Aorta (tissue), 5 donors: Measurements from ENCODE around the gene AKAP6. TPM values are rescaled to one million over a fixed set of nuclear protein-coding genes. Genes with fewer than 3 reads are reported as not detected.
"Not testable (repeated sequence)": the region's sequence is repeated elsewhere in the genome, so short reads cannot be mapped to it uniquely, and the experiment has no call there.

Experiments used
- ATAC-seq: fragments of 200-7000 bp; cut with Tn5 transposase; one replicate; pipeline ENCODE4 v1.9.1; 2022; ENCODE audit warnings: moderate library complexity; ENCODE audit not compliant: low FRiP score
- DNase-seq, 2 donors: peaks; one replicate each; pipeline ENCODE4 v3.0.0-alpha.2; 2020
- H3K27ac ChIP-seq, 2 donors: one replicate each; pipeline ENCODE4 v1.5.1; 2013; ENCODE audit warnings: low read length in 2 of 2, mild to moderate bottlenecking in 2 of 2, moderate library complexity in 2 of 2, control low read depth in 1 of 2, inconsistent platforms in 1 of 2, low read depth in 1 of 2
- H3K27me3 ChIP-seq, 2 donors: one replicate each; pipeline ENCODE4 v1.6.1; 2013; ENCODE audit warnings: control low read depth in 1 of 2, low read length in 1 of 2, mild to moderate bottlenecking in 1 of 2, moderate library complexity in 1 of 2; ENCODE audit not compliant: insufficient read depth in 2 of 2, control insufficient read depth in 1 of 2
- H3K36me3 ChIP-seq, 2 donors: one replicate each; pipeline ENCODE4 v1.6.1; 2013; ENCODE audit warnings: control low read depth in 1 of 2, low read length in 1 of 2, mild to moderate bottlenecking in 1 of 2; ENCODE audit not compliant: insufficient read depth in 2 of 2, control insufficient read depth in 1 of 2
- H3K4me1 ChIP-seq, 2 donors: one replicate each; pipeline ENCODE4 v1.6.1; 2013; ENCODE audit warnings: low read length in 2 of 2, control low read depth in 1 of 2, mild to moderate bottlenecking in 1 of 2, moderate library complexity in 1 of 2; ENCODE audit not compliant: insufficient read depth in 2 of 2, control insufficient read depth in 1 of 2
- H3K4me3 ChIP-seq, 2 donors: one replicate each; pipeline ENCODE4 v1.5.1; 2013; ENCODE audit warnings: low read length in 2 of 2, control low read depth in 1 of 2, mild to moderate bottlenecking in 1 of 2
- H3K9me3 ChIP-seq: one replicate; pipeline ENCODE4 v1.6.1; 2013; ENCODE audit warnings: mild to moderate bottlenecking, low read length; ENCODE audit not compliant: control insufficient read depth
- WGBS, 2 donors: extraction: QIAGEN DNeasy Blood & Tissue Kit; methylation state at CpG; one replicate each; pipeline ENCODE4 v1.1.7; 2013; 5-methylcytosine and 5-hydroxymethylcytosine counted together
- intact Hi-C, 2 donors: fragments of 100-400 bp; cut with DNase I; formaldehyde crosslinking; loops; one replicate each; pipeline versions ENCODE4 v1.14.2 to v1.15.0; 2022
- polyA plus RNA-seq, 2 donors: library from polyadenylated mRNA; stranded (reverse); fragments of 200-250 nt; gene quantifications; one replicate each; pipeline ENCODE4 v1.2.3, GENCODE V29; 2013
- total RNA-seq, 2 donors: library from RNA; stranded (reverse); fragmentation: NEBNext Ultra II Directional; extraction: Animal tissue kit (Norgen Biotek cat#: 25700); gene quantifications; one replicate each; pipeline ENCODE4 v1.2.1, GENCODE V29; 2021
- donor health status: healthy with polysubstance abuse.
- donor health status: Bipolar disorder and iron deficiency.
- donor health status: DM: no; HTN: no; CAD: no.
- donor health status: DM: no; HTN: no; CAD: no.
- donor health status: DM: yes; HTN: yes; CAD: no.

Gene AKAP6
- total and polyA plus RNA-seq, 4 donors = 7.4 to 211 (median 46.6) TPM

DNA sequence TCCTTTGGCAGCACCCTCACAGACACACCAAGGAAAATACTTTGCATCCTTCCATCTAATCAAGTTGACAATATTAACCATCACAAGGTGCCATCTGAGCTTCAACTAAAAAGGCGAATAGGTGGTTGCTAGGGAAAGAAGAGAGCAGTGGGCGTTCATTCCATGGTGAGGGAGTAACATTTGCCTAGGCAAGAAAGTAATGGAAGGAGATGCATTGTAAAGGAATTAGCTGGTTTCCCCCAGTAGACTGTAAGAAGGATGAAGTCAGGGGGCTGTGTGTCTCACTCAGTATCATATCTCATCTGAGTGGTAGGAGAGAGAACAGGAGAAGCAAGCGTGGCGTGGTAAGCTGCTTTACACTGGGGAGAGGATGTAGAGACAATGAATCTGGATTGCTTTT, 34.7 kb downstream of the AKAP6 start:
- Histone ChIP-seq H3K27me3 (peaks cover 0 to 1% of the 10 kb centered on the region in 2 donors), H3K27ac (no peak overlapping the region), H3K36me3 (no peaks in the 10 kb centered on the region), H3K4me3 (no peak overlapping the region), H3K9me3 (no peaks in the 10 kb centered on the region), H3K4me1 (peaks cover 3 to 4% of the 10 kb centered on the region in 2 donors)
- no peak for ATAC-seq
- no peak for DNase-seq
- 98% methylated on average over 4 of the region's 4 CpGs for WGBS, 2 donors
- intact Hi-C loops = no loop called here

DNA sequence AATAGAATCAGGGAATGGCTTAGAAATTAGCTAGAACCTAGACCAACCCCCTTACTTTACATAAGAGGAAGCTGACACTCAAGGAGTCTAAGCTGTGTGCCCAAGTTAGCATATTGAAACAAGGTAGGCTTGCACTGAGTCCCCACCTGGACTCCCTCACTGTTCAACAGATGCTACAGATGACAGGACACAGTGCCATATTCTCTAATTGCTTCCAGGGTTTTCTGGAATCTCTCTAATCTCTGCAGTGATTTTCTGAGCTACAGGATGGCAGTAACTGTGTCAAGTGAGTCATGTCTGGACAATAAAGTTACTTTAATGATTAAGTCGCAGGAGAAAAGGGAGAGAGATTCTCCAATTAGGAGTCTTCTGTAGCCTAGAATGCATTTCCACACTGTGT, 35.8 kb downstream of the AKAP6 start:
- peaks cover 3 to 4% of the 10 kb centered on the region in 2 donors for H3K4me1 ChIP-seq
- H3K27ac ChIP-seq = no peak overlapping the region
- H3K27me3 ChIP-seq = no peaks in the 10 kb centered on the region
- H3K36me3 ChIP-seq = no peaks in the 10 kb centered on the region
- intact Hi-C loops = loop anchor here in 1 of 2 donors (5.0 kb wide), 1 partner anchor 283 kb away; no protein-coding TSS in a partner anchor
- H3K9me3 ChIP-seq = no peaks in the 10 kb centered on the region
- ATAC-seq = no peak
- H3K4me3 ChIP-seq = no peak overlapping the region
- DNase-seq = no peak
- 95 to 100% methylated on average over 1 of the region's 1 CpG for WGBS, 2 donors

DNA sequence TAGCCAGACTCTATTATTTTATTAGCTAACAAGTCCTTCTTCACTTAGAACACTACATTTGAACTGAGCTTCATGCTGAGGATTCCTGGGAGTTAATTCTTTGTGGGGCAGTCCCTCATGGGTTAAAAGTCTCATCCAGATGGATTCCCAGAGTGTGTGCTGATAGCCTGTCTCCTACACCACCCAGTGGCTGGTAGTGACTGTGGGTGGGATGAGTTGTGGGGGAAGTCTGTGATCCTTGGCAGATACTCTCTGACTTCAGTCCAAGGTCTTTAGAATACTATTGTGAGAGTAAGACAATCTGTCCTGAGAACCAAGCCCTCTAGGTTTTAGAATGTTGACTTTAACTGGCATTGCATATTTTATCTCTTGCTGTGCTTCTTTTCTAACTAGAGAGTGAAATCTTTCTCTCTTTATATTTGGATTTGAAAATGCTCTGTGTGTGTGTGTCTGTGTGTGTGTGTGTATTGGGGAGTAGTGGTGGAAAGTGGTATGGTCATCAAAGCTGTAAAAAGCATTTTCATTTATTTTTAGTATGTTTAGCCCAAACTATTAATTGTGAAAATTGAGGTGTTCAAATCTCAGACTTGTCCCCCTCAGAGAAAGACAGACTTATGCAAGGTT, 37.3 kb downstream of the AKAP6 start:
- DNase-seq (no peak), ATAC-seq (no peak)
- intact Hi-C loops = loop anchor here in 1 of 2 donors (5.0 kb wide), 1 partner anchor 284 kb away; no protein-coding TSS in a partner anchor
- peak overlapping the region in 1 of 2 donors; percentile 57 for H3K27ac ChIP-seq
- H3K4me1 ChIP-seq = peaks cover 3 to 4% of the 10 kb centered on the region in 2 donors
- H3K27me3 ChIP-seq = no peaks in the 10 kb centered on the region
- no peaks in the 10 kb centered on the region for H3K9me3 ChIP-seq
- H3K36me3 ChIP-seq = no peaks in the 10 kb centered on the region
- no peak overlapping the region for H3K4me3 ChIP-seq

GRCh38 chr14:32366986-32367385, 37.9 kb downstream of the AKAP6 start:
- WGBS, 2 donors = 32 to 37% methylated on average over 4 of the region's 4 CpGs
- intact Hi-C loops = loop anchor here in 1 of 2 donors (5.0 kb wide), 1 partner anchor 285 kb away; no protein-coding TSS in a partner anchor
- Histone ChIP-seq H3K4me3 (no peak overlapping the region), H3K27me3 (no peaks in the 10 kb centered on the region), H3K27ac (peak overlapping the region; percentile 9 to 57), H3K9me3 (no peaks in the 10 kb centered on the region), H3K4me1 (peaks cover 3 to 4% of the 10 kb centered on the region in 2 donors), H3K36me3 (no peaks in the 10 kb centered on the region)
- no peak for DNase-seq
- ATAC-seq = no peak

DNA sequence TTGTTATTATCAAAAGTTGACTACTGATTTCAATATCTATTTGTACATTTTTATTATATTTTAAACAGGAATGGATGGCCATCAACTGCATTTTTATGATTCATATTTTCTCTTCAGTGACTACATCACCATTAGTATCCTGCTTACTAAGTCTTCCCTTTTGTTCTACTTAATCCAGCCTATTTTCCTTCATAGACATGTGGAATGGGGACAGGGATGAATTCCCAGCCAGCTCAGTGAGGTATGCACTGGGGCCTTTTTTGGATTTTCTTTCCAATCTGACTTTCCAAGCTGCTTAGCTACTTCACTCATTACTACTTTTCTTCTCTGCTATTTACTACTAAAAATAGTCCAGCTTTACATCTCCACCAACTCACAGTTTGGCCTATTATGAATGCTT, 38.4 kb downstream of the AKAP6 start:
- no peak for DNase-seq
- intact Hi-C loops = loop anchor here in 1 of 2 donors (5.0 kb wide), 1 partner anchor 285 kb away; no protein-coding TSS in a partner anchor
- H3K4me1 ChIP-seq = peaks cover 3 to 4% of the 10 kb centered on the region in 2 donors
- no peak overlapping the region for H3K27ac ChIP-seq
- no peaks in the 10 kb centered on the region for H3K36me3 ChIP-seq
- H3K4me3 ChIP-seq = no peak overlapping the region
- no peak for ATAC-seq
- H3K9me3 ChIP-seq = no peaks in the 10 kb centered on the region
- H3K27me3 ChIP-seq = no peaks in the 10 kb centered on the region

GRCh38 chr14:32368107-32368506, 39.0 kb downstream of the AKAP6 start:
- no peaks in the 10 kb centered on the region for H3K27me3 ChIP-seq
- DNase-seq = no peak
- no peaks in the 10 kb centered on the region for H3K36me3 ChIP-seq
- no peak overlapping the region for H3K27ac ChIP-seq
- WGBS, 2 donors = 95 to 98% methylated on average over 3 of the region's 3 CpGs
- intact Hi-C loops = loop anchor here in 1 of 2 donors (5.0 kb wide), 1 partner anchor 286 kb away; no protein-coding TSS in a partner anchor
- peaks cover 3 to 4% of the 10 kb centered on the region in 2 donors for H3K4me1 ChIP-seq
- no peak overlapping the region for H3K4me3 ChIP-seq
- no peaks in the 10 kb centered on the region for H3K9me3 ChIP-seq
- no peak for ATAC-seq

DNA sequence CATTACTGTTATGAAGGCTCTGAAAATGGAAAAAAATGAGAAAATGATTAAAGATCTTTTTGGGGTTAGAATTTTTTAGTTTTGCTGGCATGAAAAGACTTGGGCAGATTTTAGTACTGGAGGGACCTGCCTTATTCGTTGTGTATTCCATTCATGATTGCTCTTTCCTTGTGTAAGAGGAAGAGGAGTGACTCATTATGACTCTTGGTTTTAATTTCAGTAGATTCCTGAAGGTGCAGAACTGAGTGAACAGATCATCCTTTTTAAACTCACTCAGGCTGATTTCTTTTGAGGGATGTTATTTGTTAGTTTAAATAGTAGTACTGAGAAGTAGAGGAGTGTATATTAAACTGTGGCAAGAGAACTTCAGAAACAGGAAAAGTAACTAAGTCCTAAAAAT, 41.6 kb downstream of the AKAP6 start:
- Histone ChIP-seq H3K36me3 (no peaks in the 10 kb centered on the region), H3K4me3 (no peak overlapping the region), H3K4me1 (peaks cover 3 to 4% of the 10 kb centered on the region in 2 donors), H3K27me3 (no peaks in the 10 kb centered on the region), H3K27ac (no peak overlapping the region), H3K9me3 (no peaks in the 10 kb centered on the region)
- intact Hi-C loops = loop anchor here in 1 of 2 donors (5.0 kb wide), 1 partner anchor 47 kb away; no protein-coding TSS in a partner anchor
- DNase-seq (no peak), ATAC-seq (no peak)
- 28 to 50% methylated on average over 1 of the region's 1 CpG for WGBS, 2 donors

GRCh38 chr14:32372154-32372553, 43.1 kb downstream of the AKAP6 start:
- intact Hi-C loops = loop anchor here in 1 of 2 donors (5.0 kb wide), 1 partner anchor 45 kb away; no protein-coding TSS in a partner anchor
- no peak for ATAC-seq
- Histone ChIP-seq H3K36me3 (no peaks in the 10 kb centered on the region), H3K27ac (no peak overlapping the region), H3K4me1 (peaks cover 0 to 3% of the 10 kb centered on the region in 2 donors), H3K4me3 (no peak overlapping the region), H3K27me3 (no peaks in the 10 kb centered on the region), H3K9me3 (no peaks in the 10 kb centered on the region)
- WGBS, 2 donors = 2 to 8% methylated on average over 2 of the region's 2 CpGs
- no peak for DNase-seq

DNA sequence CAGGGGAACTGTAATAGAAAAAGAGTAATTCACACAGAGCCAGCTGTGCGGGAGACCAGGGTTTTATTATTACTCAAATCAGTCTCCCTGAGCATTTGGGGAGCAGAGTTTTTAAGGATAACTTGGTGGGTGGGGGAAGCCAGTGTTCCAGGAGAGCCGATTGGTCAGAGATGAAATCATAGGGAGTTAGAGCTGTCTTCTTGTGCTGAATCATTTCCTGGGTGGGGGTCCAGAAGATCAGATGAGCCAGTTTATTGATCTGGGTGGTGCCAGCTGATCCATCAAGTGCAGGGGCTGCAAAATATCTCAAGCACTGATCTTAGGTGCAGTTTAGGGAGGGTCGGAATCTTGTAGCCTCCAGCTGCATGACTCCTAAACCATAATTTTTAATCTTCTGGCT, 44.1 kb downstream of the AKAP6 start:
- H3K4me3 ChIP-seq, H3K36me3 ChIP-seq, H3K27me3 ChIP-seq, H3K9me3 ChIP-seq, H3K4me1 ChIP-seq, ATAC-seq, H3K27ac ChIP-seq, DNase-seq: not testable (repeated sequence)
- WGBS, 2 donors = 93 to 94% methylated on average over 3 of the region's 3 CpGs
- intact Hi-C loops = loop anchor here in 1 of 2 donors (5.0 kb wide), 1 partner anchor 44 kb away; no protein-coding TSS in a partner anchor
